Measurements from ENCODE around the gene TAB2.

Gene TAB2

DNA sequence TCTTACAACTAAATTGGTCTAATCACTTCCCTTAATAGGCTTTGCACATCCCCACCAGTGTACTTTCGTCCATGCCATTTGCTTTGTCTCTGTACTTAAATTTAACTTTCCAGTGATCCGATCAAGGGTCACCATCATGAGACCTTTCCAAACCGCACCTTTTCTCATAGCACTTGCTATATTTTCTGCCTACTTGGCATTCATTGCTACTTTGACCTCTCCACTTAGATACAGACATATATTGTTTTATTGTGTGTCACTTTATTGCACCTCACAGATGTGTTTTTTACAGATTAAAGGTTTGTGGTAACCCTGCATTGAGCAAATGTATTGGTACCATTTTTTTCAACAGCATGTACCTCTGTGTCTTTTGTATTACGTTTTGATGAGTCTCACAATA, 97.3 kb downstream of the TAB2 start:
- TF ChIP-seq, protein P1, sequence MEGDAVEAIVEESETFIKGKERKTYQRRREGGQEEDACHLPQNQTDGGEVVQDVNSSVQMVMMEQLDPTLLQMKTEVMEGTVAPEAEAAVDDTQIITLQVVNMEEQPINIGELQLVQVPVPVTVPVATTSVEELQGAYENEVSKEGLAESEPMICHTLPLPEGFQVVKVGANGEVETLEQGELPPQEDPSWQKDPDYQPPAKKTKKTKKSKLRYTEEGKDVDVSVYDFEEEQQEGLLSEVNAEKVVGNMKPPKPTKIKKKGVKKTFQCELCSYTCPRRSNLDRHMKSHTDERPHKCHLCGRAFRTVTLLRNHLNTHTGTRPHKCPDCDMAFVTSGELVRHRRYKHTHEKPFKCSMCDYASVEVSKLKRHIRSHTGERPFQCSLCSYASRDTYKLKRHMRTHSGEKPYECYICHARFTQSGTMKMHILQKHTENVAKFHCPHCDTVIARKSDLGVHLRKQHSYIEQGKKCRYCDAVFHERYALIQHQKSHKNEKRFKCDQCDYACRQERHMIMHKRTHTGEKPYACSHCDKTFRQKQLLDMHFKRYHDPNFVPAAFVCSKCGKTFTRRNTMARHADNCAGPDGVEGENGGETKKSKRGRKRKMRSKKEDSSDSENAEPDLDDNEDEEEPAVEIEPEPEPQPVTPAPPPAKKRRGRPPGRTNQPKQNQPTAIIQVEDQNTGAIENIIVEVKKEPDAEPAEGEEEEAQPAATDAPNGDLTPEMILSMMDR (IDR thresholded peaks at IDR 0.05; ENCODE audit: borderline replicate concordance, control extremely low read depth, extremely low read depth, insufficient read depth, missing control alignments), result no peak

DNA sequence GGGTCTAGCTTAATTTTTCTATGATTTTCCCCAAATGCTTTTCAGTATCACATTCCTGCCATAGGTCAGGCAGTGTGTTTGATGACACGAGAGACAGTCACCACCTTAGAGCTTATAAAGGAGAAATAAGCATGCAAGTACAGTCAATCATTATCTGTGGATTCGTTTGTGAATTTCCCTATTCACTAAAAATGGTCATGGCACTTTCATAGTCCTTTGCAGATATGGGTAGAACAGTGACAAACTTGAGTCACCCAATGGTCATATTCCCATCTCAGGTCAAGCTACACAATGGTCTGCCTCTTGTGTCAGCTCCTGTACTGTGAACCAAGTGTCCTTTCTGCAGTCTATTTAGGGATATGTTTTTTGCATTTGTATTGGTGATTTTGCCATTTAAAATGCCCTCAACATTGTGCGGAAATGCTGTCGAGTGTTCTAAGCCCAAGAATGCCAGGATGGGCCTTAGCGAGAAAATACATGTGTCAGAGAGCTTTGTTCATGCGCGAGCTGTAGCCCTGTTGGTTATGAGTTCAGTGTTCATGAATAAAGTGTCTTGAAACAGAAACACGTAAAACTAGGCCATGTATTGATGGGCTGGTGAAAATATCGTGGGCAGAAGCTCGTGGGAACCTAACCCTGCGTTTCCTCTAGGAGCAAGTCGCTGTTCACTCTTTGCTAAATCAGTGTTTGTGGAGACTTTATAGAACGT, 102.3 kb downstream of the TAB2 start:
- TF ChIP-seq, protein P1 (IDR thresholded peaks at IDR 0.05; ENCODE audit: borderline replicate concordance, control extremely low read depth, extremely low read depth, insufficient read depth, missing control alignments), result no peak
- in situ Hi-C loops (cut with MboI; ENCODE audit: low sequenced_read_pairs, unreplicated experiment), result loop anchor here (10.0 kb wide), 1 partner anchor 345 kb away; no protein-coding TSS in a partner anchor
- DNase-seq (ENCODE audit: low spot score), result no peak

More for the DNA sequence above, 97.3 kb downstream of the TAB2 start:
- DNase-seq (ENCODE audit: low spot score), result no peak
- in situ Hi-C loops (cut with MboI; ENCODE audit: low sequenced_read_pairs, unreplicated experiment), result no loop called here

DNA sequence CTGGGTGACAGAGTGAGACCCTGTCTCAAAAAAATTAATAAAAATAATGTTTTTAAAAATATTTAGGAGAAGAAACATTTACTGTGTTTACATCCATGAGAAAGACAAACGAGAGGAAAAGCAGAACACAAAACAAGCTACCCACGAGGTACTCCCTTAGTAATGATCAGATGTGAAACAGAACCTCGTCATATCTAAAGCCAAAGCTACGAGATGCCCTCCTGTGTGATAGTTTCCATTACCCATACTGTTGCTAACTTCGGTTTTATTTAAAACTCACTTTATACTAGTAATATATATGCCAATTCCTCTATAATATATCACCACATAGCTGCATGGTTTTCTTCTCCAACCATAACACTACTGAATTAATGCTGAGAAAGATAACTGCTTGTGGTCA, 103.6 kb downstream of the TAB2 start:
- no peak for DNase-seq (ENCODE audit: low spot score)
- TF ChIP-seq, protein P1 (IDR thresholded peaks at IDR 0.05; ENCODE audit: borderline replicate concordance, control extremely low read depth, extremely low read depth, insufficient read depth, missing control alignments), result no peak
- in situ Hi-C loops (cut with MboI; ENCODE audit: low sequenced_read_pairs, unreplicated experiment), result loop anchor here (10.0 kb wide), 1 partner anchor 346 kb away; no protein-coding TSS in a partner anchor

DNA sequence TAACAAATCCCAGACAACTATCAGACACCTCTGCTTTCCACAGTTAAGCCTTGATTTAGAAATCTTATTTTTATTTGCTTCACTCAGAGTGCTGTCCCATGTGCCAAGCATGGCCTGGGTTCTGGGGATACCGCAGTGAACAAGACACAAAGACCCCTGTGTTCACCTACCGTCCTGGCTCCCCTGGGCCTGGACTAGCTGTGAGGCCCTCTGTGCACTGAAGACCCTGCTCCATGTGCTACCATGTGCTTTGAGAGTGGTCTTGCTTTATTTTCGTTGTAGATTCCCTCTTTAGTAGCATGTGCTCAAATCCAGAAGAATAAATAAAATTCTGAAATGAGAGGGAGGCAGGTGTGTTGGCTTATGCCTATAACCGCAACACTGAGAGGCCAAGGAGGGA, 105.1 kb downstream of the TAB2 start:
- DNase-seq (ENCODE audit: low spot score), result no peak
- in situ Hi-C loops (cut with MboI; ENCODE audit: low sequenced_read_pairs, unreplicated experiment), result loop anchor here (10.0 kb wide), 1 partner anchor 348 kb away; no protein-coding TSS in a partner anchor
- TF ChIP-seq, protein P1 (IDR thresholded peaks at IDR 0.05; ENCODE audit: borderline replicate concordance, control extremely low read depth, extremely low read depth, insufficient read depth, missing control alignments), result no peak

DNA sequence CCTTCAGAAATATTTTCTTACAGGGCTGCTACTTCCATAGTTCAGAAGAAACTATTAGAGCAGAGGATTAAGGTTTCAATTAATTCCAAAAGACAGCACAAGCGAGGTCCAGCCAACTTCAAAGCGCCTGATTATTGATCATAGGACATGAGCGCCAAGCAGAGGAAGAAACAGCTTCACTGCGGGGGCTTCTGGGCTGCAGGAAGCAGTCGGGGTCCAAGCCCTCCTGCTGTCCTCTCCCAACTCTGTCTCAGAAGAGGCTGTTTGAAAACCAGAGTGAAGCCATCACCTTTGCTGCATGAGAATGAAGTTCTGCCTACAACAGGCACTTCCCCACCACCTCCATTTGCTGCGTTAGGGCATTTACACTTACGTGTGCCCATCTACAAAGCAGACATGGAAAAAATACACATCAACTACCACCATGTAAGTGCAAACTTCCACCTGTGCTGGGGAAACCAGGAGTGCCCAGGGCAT, 106.5 kb downstream of the TAB2 start:
- in situ Hi-C loops (cut with MboI; ENCODE audit: low sequenced_read_pairs, unreplicated experiment), result loop anchor here (10.0 kb wide), 1 partner anchor 349 kb away; no protein-coding TSS in a partner anchor

DNA sequence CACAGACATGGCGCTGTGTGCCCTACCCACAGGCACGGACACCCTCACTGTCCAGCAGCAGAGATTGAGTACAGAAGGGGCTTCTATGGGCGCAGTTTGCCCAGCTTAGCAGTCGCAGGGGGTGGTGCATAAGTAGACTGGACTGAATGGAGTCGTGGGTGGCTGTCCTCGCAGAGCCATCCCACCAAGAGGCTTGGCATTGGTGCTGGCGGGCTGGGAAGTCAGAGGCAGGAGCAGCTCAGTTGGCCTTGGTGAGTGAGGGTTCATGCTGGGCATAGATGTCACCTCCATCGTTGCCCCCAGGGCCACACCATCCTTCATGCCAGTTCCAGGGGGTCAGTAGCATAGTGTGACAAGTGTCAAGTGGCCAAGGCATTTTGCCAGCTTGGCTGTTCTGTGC, 107.7 kb downstream of the TAB2 start:
- no peak for DNase-seq (ENCODE audit: low spot score)
- in situ Hi-C loops (cut with MboI; ENCODE audit: low sequenced_read_pairs, unreplicated experiment), result loop anchor here (10.0 to 25.0 kb wide), 2 partner anchors 350 to 838 kb away; no protein-coding TSS in a partner anchor
- TF ChIP-seq, protein P1 (IDR thresholded peaks at IDR 0.05; ENCODE audit: borderline replicate concordance, control extremely low read depth, extremely low read depth, insufficient read depth, missing control alignments), result no peak

More for the DNA sequence above, 106.5 kb downstream of the TAB2 start:
- DNase-seq (ENCODE audit: low spot score), result no peak
- TF ChIP-seq, protein P1 (IDR thresholded peaks at IDR 0.05; ENCODE audit: borderline replicate concordance, control extremely low read depth, extremely low read depth, insufficient read depth, missing control alignments), result no peak

All from GM13976 (cell line).